SK-N-SH treated with all-trans-retinoic acid at 6 μM for 48 hours (cell line): ENCODE measurements around the gene RNH1.

Source experiments
- CSDC2 ChIP-seq: fragments of 250-450 bp; sonication (Bioruptor Pico); IDR thresholded peaks from 2 replicates; pipeline ENCODE4 v1.5.0; 2020; ENCODE audit warnings: mild to moderate bottlenecking, moderate library complexity
- ESRRG ChIP-seq: fragments of 250-450 bp; sonication (Bioruptor Pico); IDR thresholded peaks from 2 replicates; pipeline ENCODE4 v1.6.1; 2021; ENCODE audit warnings: mild to moderate bottlenecking
- GLIS3 ChIP-seq: fragments of 250-450 bp; sonication (Bioruptor Pico); IDR thresholded peaks from 2 replicates; pipeline ENCODE4 v1.5.0; 2020; ENCODE audit warnings: mild to moderate bottlenecking, moderate library complexity
- RARB ChIP-seq: fragments of 250-450 bp; sonication (Bioruptor Pico); IDR thresholded peaks from 2 replicates; pipeline ENCODE4 v1.8.0; 2021; ENCODE audit warnings: mild to moderate bottlenecking, moderate library complexity
- SNAI2 ChIP-seq: fragments of 250-450 bp; sonication (Bioruptor Pico); IDR thresholded peaks from 2 replicates; pipeline ENCODE4 v1.5.0; 2020; ENCODE audit warnings: mild to moderate bottlenecking, moderate library complexity
- TCF4 ChIP-seq: fragments of 250-450 bp; sonication (Bioruptor Pico); IDR thresholded peaks from 2 replicates; pipeline ENCODE4 v1.8.0; 2021; ENCODE audit warnings: mild to moderate bottlenecking, moderate library complexity, borderline replicate concordance
- TSHZ2 ChIP-seq: fragments of 250-450 bp; sonication (Bioruptor Pico); IDR thresholded peaks from 2 replicates; pipeline ENCODE4 v1.5.0; 2020; ENCODE audit warnings: mild to moderate bottlenecking, moderate library complexity
- ZC3H10 ChIP-seq: fragments of 250-450 bp; sonication (Bioruptor Pico); IDR thresholded peaks from 2 replicates; pipeline ENCODE4 v1.5.1; 2021; ENCODE audit warnings: mild to moderate bottlenecking, moderate library complexity
- ZFP3 ChIP-seq: fragments of 250-450 bp; sonication (Bioruptor Pico); IDR thresholded peaks from 2 replicates; pipeline ENCODE4 v1.5.0; 2020; ENCODE audit warnings: mild to moderate bottlenecking, moderate library complexity
- ZFP30 ChIP-seq: fragments of 450-650 bp; formaldehyde crosslinking; IDR thresholded peaks from 2 replicates; pipeline ENCODE4 v1.5.0; 2022; ENCODE audit warnings: mild to moderate bottlenecking, moderate library complexity
- ZNF8 ChIP-seq: fragments of 450-650 bp; formaldehyde crosslinking; IDR thresholded peaks from 2 replicates; pipeline ENCODE4 v1.5.0; 2020; ENCODE audit warnings: mild to moderate bottlenecking, moderate library complexity
- TF ChIP-seq, protein P1 (sequence below): fragments of 250-450 bp; sonication (Bioruptor Pico); IDR thresholded peaks from 2 replicates; pipeline ENCODE4 v1.8.0; 2020; ENCODE audit warnings: mild to moderate bottlenecking, moderate library complexity, borderline replicate concordance
- TF ChIP-seq, protein P2 (sequence below): fragments of 250-450 bp; sonication (Bioruptor Pico); IDR thresholded peaks from 2 replicates; pipeline ENCODE4 v1.5.1; 2020; ENCODE audit warnings: low read depth, mild to moderate bottlenecking, moderate library complexity

GRCh38 chr11:501001-501682 lies 5.9 kb downstream of the RNH1 start:
- TF ChIP-seq ZFP3 (CRISPR knock-in tag) (no peak), ZNF8 (CRISPR knock-in tag) (no peak), GLIS3 (CRISPR knock-in tag) (no peak), TSHZ2 (no peak), RARB (no peak), CSDC2 (CRISPR knock-in tag) (no peak), ZC3H10 (CRISPR knock-in tag) (no peak), ZFP30 (CRISPR knock-in tag) (no peak), TCF4 (CRISPR knock-in tag) (no peak), ESRRG (CRISPR knock-in tag) (no peak), SNAI2 (no peak)
- TF ChIP-seq, protein P1, sequence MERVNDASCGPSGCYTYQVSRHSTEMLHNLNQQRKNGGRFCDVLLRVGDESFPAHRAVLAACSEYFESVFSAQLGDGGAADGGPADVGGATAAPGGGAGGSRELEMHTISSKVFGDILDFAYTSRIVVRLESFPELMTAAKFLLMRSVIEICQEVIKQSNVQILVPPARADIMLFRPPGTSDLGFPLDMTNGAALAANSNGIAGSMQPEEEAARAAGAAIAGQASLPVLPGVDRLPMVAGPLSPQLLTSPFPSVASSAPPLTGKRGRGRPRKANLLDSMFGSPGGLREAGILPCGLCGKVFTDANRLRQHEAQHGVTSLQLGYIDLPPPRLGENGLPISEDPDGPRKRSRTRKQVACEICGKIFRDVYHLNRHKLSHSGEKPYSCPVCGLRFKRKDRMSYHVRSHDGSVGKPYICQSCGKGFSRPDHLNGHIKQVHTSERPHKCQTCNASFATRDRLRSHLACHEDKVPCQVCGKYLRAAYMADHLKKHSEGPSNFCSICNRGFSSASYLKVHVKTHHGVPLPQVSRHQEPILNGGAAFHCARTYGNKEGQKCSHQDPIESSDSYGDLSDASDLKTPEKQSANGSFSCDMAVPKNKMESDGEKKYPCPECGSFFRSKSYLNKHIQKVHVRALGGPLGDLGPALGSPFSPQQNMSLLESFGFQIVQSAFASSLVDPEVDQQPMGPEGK: no peak
- TF ChIP-seq, protein P2, sequence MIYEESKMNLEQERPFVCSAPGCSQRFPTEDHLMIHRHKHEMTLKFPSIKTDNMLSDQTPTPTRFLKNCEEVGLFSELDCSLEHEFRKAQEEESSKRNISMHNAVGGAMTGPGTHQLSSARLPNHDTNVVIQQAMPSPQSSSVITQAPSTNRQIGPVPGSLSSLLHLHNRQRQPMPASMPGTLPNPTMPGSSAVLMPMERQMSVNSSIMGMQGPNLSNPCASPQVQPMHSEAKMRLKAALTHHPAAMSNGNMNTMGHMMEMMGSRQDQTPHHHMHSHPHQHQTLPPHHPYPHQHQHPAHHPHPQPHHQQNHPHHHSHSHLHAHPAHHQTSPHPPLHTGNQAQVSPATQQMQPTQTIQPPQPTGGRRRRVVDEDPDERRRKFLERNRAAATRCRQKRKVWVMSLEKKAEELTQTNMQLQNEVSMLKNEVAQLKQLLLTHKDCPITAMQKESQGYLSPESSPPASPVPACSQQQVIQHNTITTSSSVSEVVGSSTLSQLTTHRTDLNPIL (CRISPR knock-in tag): no peak
